A549 (cell line): ENCODE results near the gene NBR1.

Experiments
- BHLHE40 ChIP-seq: IDR thresholded peaks from 2 replicates; pipeline ENCODE4 v1.6.1; 2012; ENCODE audit warnings: low read depth, low read length, inconsistent platforms
- CTCF ChIP-seq: fragments of >200 bp; sonication (Bioruptor Twin); formaldehyde crosslinking; IDR thresholded peaks from 3 replicates; pipeline ENCODE4 v1.5.1; 2016
- EP300 ChIP-seq, 2 experiments: fragments of >200 bp; sonication (Bioruptor Twin); formaldehyde crosslinking; IDR thresholded peaks; 2 replicates in 1 of 2; 3 replicates in 1 of 2; pipeline ENCODE4 v1.6.1; 2016 to 2017
- HES2 ChIP-seq: fragments of >200 bp; sonication (Bioruptor Twin); formaldehyde crosslinking; IDR thresholded peaks from 2 replicates; pipeline ENCODE4 v1.6.1; 2016
- KDM1A ChIP-seq: fragments of 200-600 bp; sonication (generic); IDR thresholded peaks from 2 replicates; pipeline ENCODE4 v1.6.1; 2016; ENCODE audit warnings: low read depth, mild to moderate bottlenecking
- MYC ChIP-seq: IDR thresholded peaks from 2 replicates; pipeline ENCODE4 v1.6.1; 2012; ENCODE audit warnings: mild to moderate bottlenecking, inconsistent platforms, low read length, improper control_type of control experiment, borderline replicate concordance
- PHF8 ChIP-seq: fragments of 200-600 bp; sonication (generic); IDR thresholded peaks from 2 replicates; pipeline ENCODE4 v1.6.1; 2016; ENCODE audit warnings: low read depth, mild to moderate bottlenecking, antibody characterized with exemption, moderate library complexity, borderline replicate concordance
- POLR2A ChIP-seq: IDR thresholded peaks from 2 replicates; pipeline ENCODE4 v1.6.1; 2012; ENCODE audit warnings: mild to moderate bottlenecking, low read length

DNA sequence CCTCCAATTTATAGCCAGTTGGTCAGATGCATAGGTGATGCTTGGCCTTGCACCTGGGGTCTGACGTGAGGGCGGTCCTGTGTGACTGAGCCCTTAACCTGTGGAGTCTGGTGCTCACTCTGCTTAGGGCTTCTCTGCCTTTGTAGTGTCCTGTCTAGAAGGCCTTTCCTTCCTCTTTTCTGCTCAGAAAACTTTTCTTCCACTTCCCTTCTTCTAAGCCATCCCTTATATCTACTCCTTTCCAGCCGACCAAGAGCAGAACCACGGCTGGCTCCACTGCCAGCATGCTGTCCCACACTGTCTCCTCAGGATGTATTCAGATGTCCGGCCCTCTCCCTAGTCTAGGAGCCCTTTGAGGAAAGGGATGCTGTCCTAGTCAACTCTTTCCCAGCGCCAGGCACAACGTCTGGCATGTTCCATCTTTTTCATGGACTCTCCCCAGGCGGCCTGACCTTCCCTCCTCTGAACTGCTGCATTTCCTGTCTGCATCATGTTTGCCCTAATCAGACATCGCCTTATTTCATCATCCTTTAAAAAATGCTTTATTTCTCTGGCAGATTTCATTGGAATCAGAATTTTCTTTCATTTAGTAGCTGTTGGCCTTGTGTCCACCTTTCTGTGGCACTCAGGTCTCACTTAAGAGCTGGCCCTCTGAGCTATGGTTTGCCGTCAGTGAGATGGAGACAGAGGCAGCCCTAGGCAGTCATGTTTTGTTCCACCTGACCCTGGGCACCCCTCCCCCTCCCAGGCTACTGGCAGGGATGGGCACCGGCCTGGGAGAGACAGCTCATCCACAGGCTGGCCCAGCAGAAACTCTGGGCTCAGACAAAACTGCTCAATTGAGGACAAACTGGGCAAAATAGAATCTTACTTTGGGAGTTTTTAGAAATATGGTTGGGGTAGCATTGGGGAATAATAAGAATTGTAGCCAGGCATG, 30.4 kb upstream of the NBR1 start:
- no peak for TF ChIP-seq EP300 (IDR thresholded peaks at IDR 0.05)
- TF ChIP-seq KDM1A = no peak
- TF ChIP-seq CTCF = no peak
- no peak for TF ChIP-seq POLR2A
- TF ChIP-seq PHF8 = no peak
- no peak for TF ChIP-seq MYC
- no peak for TF ChIP-seq HES2
- TF ChIP-seq BHLHE40 = no peak
